ENCODE measurements around the gene PWWP2A. TPM values are rescaled to one million over a fixed set of nuclear protein-coding genes. Genes with fewer than 3 reads are reported as not detected.

PWWP2A gene
- total RNA-seq, 1 donor from 2014 or later, result 9.9 TPM

DNA sequence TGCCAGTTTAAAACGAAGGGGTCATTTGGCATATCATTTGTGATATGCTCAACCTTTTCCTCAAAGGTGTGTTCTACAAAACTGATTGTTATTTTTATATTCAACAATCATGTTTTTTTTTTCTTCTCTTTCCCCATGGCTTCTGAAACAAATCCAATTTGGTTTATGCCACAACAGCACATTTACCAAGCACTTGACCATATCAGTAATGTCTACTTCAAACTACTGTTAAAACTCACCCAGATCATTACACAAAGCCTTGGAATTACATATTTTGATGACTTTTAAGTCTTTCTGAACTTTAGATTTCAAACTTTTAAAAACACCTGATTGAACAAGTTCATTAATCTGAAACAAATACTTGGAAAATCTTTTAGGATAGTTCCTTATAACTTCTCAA lies 29.2 kb downstream of the PWWP2A start:
- no peak for DNase-seq
- Histone ChIP-seq H3K36me3 (peaks cover 33% of the 10 kb centered on the region), H3K4me1 (no peaks in the 10 kb centered on the region), H3K9me3 (replicated peaks) (no peaks in the 10 kb centered on the region), H3K4me3 (no peak overlapping the region), H3K27me3 (ENCODE audit: low read depth) (no peaks in the 10 kb centered on the region), H3K27ac (replicated peaks) (no peak overlapping the region)
- no peak for TF ChIP-seq CTCF (IDR thresholded peaks at IDR 0.05; ENCODE audit: borderline replicate concordance)
- intact Hi-C loops (cut with micrococcal nuclease), result no loop called here

GRCh38 chr5:160089531-160089930 lies 29.7 kb downstream of the PWWP2A start:
- H3K4me1 ChIP-seq, result no peaks in the 10 kb centered on the region
- H3K36me3 ChIP-seq, result peaks cover 33% of the 10 kb centered on the region
- H3K27ac ChIP-seq (replicated peaks), result no peak overlapping the region
- H3K27me3 ChIP-seq (ENCODE audit: low read depth), result no peaks in the 10 kb centered on the region
- no peak for TF ChIP-seq CTCF (IDR thresholded peaks at IDR 0.05; ENCODE audit: borderline replicate concordance)
- H3K9me3 ChIP-seq (replicated peaks), result no peaks in the 10 kb centered on the region
- no peak overlapping the region for H3K4me3 ChIP-seq
- intact Hi-C loops (cut with micrococcal nuclease), result no loop called here
- no peak for DNase-seq

GRCh38 chr5:160088805-160089204 lies 30.4 kb downstream of the PWWP2A start:
- no peaks in the 10 kb centered on the region for H3K27me3 ChIP-seq (ENCODE audit: low read depth)
- no peak overlapping the region for H3K27ac ChIP-seq (replicated peaks)
- H3K4me3 ChIP-seq, result no peak overlapping the region
- H3K4me1 ChIP-seq, result no peaks in the 10 kb centered on the region
- no peaks in the 10 kb centered on the region for H3K9me3 ChIP-seq (replicated peaks)
- peaks cover 28% of the 10 kb centered on the region for H3K36me3 ChIP-seq
- DNase-seq, result no peak
- intact Hi-C loops (cut with micrococcal nuclease), result no loop called here
- TF ChIP-seq CTCF (IDR thresholded peaks at IDR 0.05; ENCODE audit: borderline replicate concordance), result no peak

DNA sequence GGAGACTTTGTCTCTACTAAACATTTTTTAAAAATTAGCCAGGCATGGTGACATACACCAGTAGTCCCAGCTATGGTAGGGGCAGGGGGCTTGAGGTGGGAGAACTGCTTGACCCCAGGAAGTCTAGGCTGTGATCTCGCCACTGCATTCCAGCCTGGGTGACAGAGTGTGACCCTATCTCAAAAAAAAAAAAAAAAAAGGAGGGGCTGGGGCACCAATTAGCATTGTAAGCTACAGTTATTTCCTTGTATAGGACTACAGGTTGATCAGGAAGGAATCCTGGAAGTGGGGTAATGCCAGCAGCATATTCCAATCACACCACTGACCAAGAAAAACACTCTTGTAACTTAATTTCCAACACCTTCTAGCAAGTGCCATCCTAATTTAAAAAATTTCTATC lies 32.1 kb downstream of the PWWP2A start:
- no peak for TF ChIP-seq CTCF (IDR thresholded peaks at IDR 0.05; ENCODE audit: borderline replicate concordance)
- intact Hi-C loops (cut with micrococcal nuclease), result no loop called here
- Histone ChIP-seq H3K27me3 (ENCODE audit: low read depth) (no peaks in the 10 kb centered on the region), H3K27ac (replicated peaks) (no peak overlapping the region), H3K4me3 (no peak overlapping the region), H3K9me3 (replicated peaks) (no peaks in the 10 kb centered on the region), H3K36me3 (peaks cover 12% of the 10 kb centered on the region), H3K4me1 (peaks cover 11% of the 10 kb centered on the region)
- DNase-seq, result no peak

DNA sequence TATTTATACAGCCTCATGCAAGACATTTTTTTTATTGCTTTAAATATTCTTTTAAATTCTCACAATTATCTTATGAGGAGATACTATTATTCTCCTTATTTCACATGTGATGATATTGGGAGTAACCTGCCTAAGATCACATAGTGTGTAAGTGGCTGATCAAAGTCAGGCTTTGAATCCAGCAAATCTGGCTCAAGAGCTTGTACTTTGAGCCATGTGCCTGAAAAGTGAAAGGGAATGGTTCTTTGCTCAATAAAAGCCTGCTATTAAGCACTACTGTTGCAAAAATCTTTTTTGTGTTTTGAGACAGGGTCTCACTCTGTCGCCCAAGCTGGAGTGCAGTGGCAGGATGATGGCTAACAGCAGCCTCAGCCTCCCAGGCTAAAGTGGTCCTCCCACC lies 35.1 kb downstream of the PWWP2A start:
- no peak for DNase-seq
- H3K36me3 ChIP-seq, result peaks cover 3% of the 10 kb centered on the region
- intact Hi-C loops (cut with micrococcal nuclease), result no loop called here
- H3K9me3 ChIP-seq (replicated peaks), result no peaks in the 10 kb centered on the region
- H3K4me1 ChIP-seq, result peaks cover 11% of the 10 kb centered on the region
- TF ChIP-seq CTCF (IDR thresholded peaks at IDR 0.05; ENCODE audit: borderline replicate concordance), result no peak
- H3K27ac ChIP-seq (replicated peaks), result no peak overlapping the region
- no peak overlapping the region for H3K4me3 ChIP-seq
- no peaks in the 10 kb centered on the region for H3K27me3 ChIP-seq (ENCODE audit: low read depth)

GRCh38 chr5:160083501-160083900 lies 35.7 kb downstream of the PWWP2A start:
- no peaks in the 10 kb centered on the region for H3K9me3 ChIP-seq (replicated peaks)
- DNase-seq, result no peak
- H3K27me3 ChIP-seq (ENCODE audit: low read depth), result no peaks in the 10 kb centered on the region
- H3K4me1 ChIP-seq, result peaks cover 11% of the 10 kb centered on the region
- TF ChIP-seq CTCF (IDR thresholded peaks at IDR 0.05; ENCODE audit: borderline replicate concordance), result no peak
- intact Hi-C loops (cut with micrococcal nuclease), result no loop called here
- peaks cover 7% of the 10 kb centered on the region for H3K36me3 ChIP-seq
- H3K27ac ChIP-seq (replicated peaks), result no peak overlapping the region
- H3K4me3 ChIP-seq, result no peak overlapping the region

Data from left ventricle myocardium inferior (tissue), 1 donor.